ENCODE data around the gene DMXL2. TPM values are rescaled to one million over a fixed set of nuclear protein-coding genes. Genes with fewer than 3 reads are reported as not detected.
"Not testable (repeated sequence)": the region's sequence is repeated elsewhere in the genome, so short reads cannot be mapped to it uniquely, and the experiment has no call there.

Gene DMXL2
- total RNA-seq, 1 experiment from 2014 or later: 10.9 TPM

GRCh38 chr15:51438526-51438925 is 184.0 kb downstream of the DMXL2 start:
- Histone ChIP-seq H3K79me2 (ENCODE audit: low read length) (no peaks in the 10 kb centered on the region), H3K4me3 (ENCODE audit: low read length) (no peak overlapping the region), H3K36me3 (ENCODE audit: low read depth, low read length) (no peaks in the 10 kb centered on the region), H4K20me1 (ENCODE audit: low read length) (no peaks in the 10 kb centered on the region), H3K9me3 (ENCODE audit: low read length) (no peaks in the 10 kb centered on the region), H3K4me1 (ENCODE audit: insufficient read depth, low read length) (no peaks in the 10 kb centered on the region), H3K9ac (ENCODE audit: low read length) (no peak overlapping the region), H3K27ac (ENCODE audit: low read length) (no peak overlapping the region), H3K27me3 (ENCODE audit: low read length) (no peaks in the 10 kb centered on the region), H3K9me2 (replicated peaks; ENCODE audit: low read length) (no peaks in the 10 kb centered on the region), H3F3A (ENCODE audit: low read length, unreplicated experiment) (no peaks in the 10 kb centered on the region), H2AFZ (ENCODE audit: low read length) (no peak overlapping the region), H3K4me2 (ENCODE audit: low read length) (no peak overlapping the region)
- intact Hi-C loops (cut with micrococcal nuclease): no loop called here
- DNase-seq (no peak), ATAC-seq (no peak)
- no TSS peak for BruUV-seq (replicated peaks)
- POLR2A ChIA-PET (ENCODE audit: unreplicated experiment): no interaction called here
- TF ChIP-seq EZH2 (IDR thresholded peaks at IDR 0.05; ENCODE audit: low read length, unreplicated experiment) (no peak), CTCF (conservative IDR thresholded peaks at IDR 0.05; ENCODE audit: low read depth, low read length) (no peak), EZH2phosphoT487 (IDR thresholded peaks at IDR 0.05; ENCODE audit: borderline replicate concordance, low read length) (no peak)
- CTCF ChIA-PET: no interaction called here

- peak; percentile 12 for DNase-seq
- Histone ChIP-seq H3K9me3 (ENCODE audit: low read length) (no peaks in the 10 kb centered on the region), H3K4me2 (ENCODE audit: low read length) (no peak overlapping the region), H4K20me1 (ENCODE audit: low read length) (no peaks in the 10 kb centered on the region), H3K9me2 (replicated peaks; ENCODE audit: low read length) (no peaks in the 10 kb centered on the region), H3K36me3 (ENCODE audit: low read depth, low read length) (no peaks in the 10 kb centered on the region), H3K4me3 (ENCODE audit: low read length) (no peak overlapping the region), H3F3A (ENCODE audit: low read length, unreplicated experiment) (no peaks in the 10 kb centered on the region), H2AFZ (ENCODE audit: low read length) (no peak overlapping the region), H3K79me2 (ENCODE audit: low read length) (no peaks in the 10 kb centered on the region), H3K27ac (ENCODE audit: low read length) (no peak overlapping the region), H3K9ac (ENCODE audit: low read length) (no peak overlapping the region), H3K27me3 (ENCODE audit: low read length) (no peaks in the 10 kb centered on the region), H3K4me1 (ENCODE audit: insufficient read depth, low read length) (no peaks in the 10 kb centered on the region)
- ChIA-PET POLR2A (ENCODE audit: unreplicated experiment) (no interaction called here), CTCF (no interaction called here)
- BruUV-seq (replicated peaks): no TSS peak
- intact Hi-C loops (cut with micrococcal nuclease): no loop called here
- TF ChIP-seq CTCF (conservative IDR thresholded peaks at IDR 0.05; ENCODE audit: low read depth, low read length) (no peak), EZH2 (IDR thresholded peaks at IDR 0.05; ENCODE audit: low read length, unreplicated experiment) (no peak), EZH2phosphoT487 (IDR thresholded peaks at IDR 0.05; ENCODE audit: borderline replicate concordance, low read length) (no peak)
- no peak for ATAC-seq
These were observed 197.0 kb downstream of the DMXL2 start for GRCh38 chr15:51425517-51426040.

- Histone ChIP-seq H3F3A (ENCODE audit: low read length, unreplicated experiment) (no peaks in the 10 kb centered on the region), H3K27ac (ENCODE audit: low read length) (no peak overlapping the region), H3K9me2 (replicated peaks; ENCODE audit: low read length) (no peaks in the 10 kb centered on the region), H3K4me3 (ENCODE audit: low read length) (no peak overlapping the region), H3K79me2 (ENCODE audit: low read length) (no peaks in the 10 kb centered on the region), H3K36me3 (ENCODE audit: low read depth, low read length) (no peaks in the 10 kb centered on the region), H4K20me1 (ENCODE audit: low read length) (no peaks in the 10 kb centered on the region), H3K27me3 (ENCODE audit: low read length) (no peaks in the 10 kb centered on the region), H2AFZ (ENCODE audit: low read length) (no peak overlapping the region), H3K4me1 (ENCODE audit: insufficient read depth, low read length) (no peaks in the 10 kb centered on the region), H3K9me3 (ENCODE audit: low read length) (no peaks in the 10 kb centered on the region), H3K4me2 (ENCODE audit: low read length) (no peak overlapping the region), H3K9ac (ENCODE audit: low read length) (no peak overlapping the region)
- BruUV-seq (replicated peaks): no TSS peak
- POLR2A ChIA-PET (ENCODE audit: unreplicated experiment): no interaction called here
- CTCF ChIA-PET: no interaction called here
- DNase-seq: no peak
- TF ChIP-seq CTCF (conservative IDR thresholded peaks at IDR 0.05; ENCODE audit: low read depth, low read length): no peak
- TF ChIP-seq EZH2 (IDR thresholded peaks at IDR 0.05; ENCODE audit: low read length, unreplicated experiment): no peak
- TF ChIP-seq EZH2phosphoT487 (IDR thresholded peaks at IDR 0.05; ENCODE audit: borderline replicate concordance, low read length): no peak
- intact Hi-C loops (cut with micrococcal nuclease): no loop called here
- no peak for ATAC-seq
These were observed 197.8 kb downstream of the DMXL2 start for GRCh38 chr15:51424780-51425179.

- H3K36me3 ChIP-seq (ENCODE audit: low read depth, low read length); ATAC-seq; DNase-seq; BruUV-seq (replicated peaks); H3K9me2 ChIP-seq (replicated peaks; ENCODE audit: low read length); H3K27me3 ChIP-seq (ENCODE audit: low read length); H3K4me3 ChIP-seq (ENCODE audit: low read length); H3K79me2 ChIP-seq (ENCODE audit: low read length); POLR2A ChIA-PET (ENCODE audit: unreplicated experiment); intact Hi-C loops (cut with micrococcal nuclease); CTCF ChIA-PET; H4K20me1 ChIP-seq (ENCODE audit: low read length); H3F3A ChIP-seq (ENCODE audit: low read length, unreplicated experiment); H3K27ac ChIP-seq (ENCODE audit: low read length); H3K9me3 ChIP-seq (ENCODE audit: low read length); H3K4me2 ChIP-seq (ENCODE audit: low read length); H3K9ac ChIP-seq (ENCODE audit: low read length); H2AFZ ChIP-seq (ENCODE audit: low read length); H3K4me1 ChIP-seq (ENCODE audit: insufficient read depth, low read length): not testable (repeated sequence)
These were observed 199.5 kb downstream of the DMXL2 start for GRCh38 chr15:51423040-51423439.

All from PC-3 (cell line).